Measurements from ENCODE around the gene POLG2. TPM values are rescaled to one million over a fixed set of nuclear protein-coding genes. Genes with fewer than 3 reads are reported as not detected.
"Not testable (repeated sequence)": the region's sequence is repeated elsewhere in the genome, so short reads cannot be mapped to it uniquely, and the experiment has no call there.

POLG2 gene
- total and polyA plus RNA-seq, 4 donors: 5.4 to 17.8 (median 11.4) TPM

DNA sequence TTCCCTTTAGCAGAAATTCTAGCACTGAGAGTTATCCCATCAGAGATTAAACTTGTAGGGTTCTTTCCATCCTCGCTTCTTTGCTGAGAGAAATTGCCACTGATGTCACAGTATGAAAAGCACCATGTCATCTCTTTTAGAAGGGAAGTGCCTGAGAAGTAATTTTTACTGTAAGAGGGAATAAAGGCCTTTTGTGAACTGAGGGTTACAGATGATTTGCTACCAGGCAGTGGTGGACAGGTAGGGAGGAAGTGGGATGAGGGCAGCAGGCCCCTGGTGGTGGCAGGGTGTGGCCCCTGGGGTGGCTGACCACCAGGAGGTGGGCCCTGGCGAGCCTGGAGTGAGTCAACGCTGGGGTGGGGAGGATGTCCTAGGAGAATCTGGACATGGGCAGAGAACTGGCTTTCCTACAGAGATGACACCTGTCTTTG, 54.3 kb downstream of the POLG2 start:
- Histone ChIP-seq H3K36me3 (ENCODE audit: control insufficient read depth in 4 of 4, insufficient read depth in 4 of 4, low read length in 4 of 4) (no peaks in the 10 kb centered on the region), H3K27ac (ENCODE audit: low read depth in 1 of 2, low read length in 1 of 2) (peak overlapping the region in 1 of 2 donors; percentile 90), H3K4me1 (ENCODE audit: control insufficient read depth in 5 of 5, insufficient read depth in 5 of 5, low read length in 5 of 5) (peaks cover 0 to 2% (median 0%) of the 10 kb centered on the region in 5 donors), H3K9me3 (ENCODE audit: control insufficient read depth in 4 of 4, insufficient read depth in 3 of 4, low read length in 3 of 4) (peaks cover 0 to 10% (median 3%) of the 10 kb centered on the region in 4 donors), H3K9ac (ENCODE audit: insufficient read depth in 1 of 2, low read length in 2 of 2) (no peak overlapping the region), H3K27me3 (ENCODE audit: control insufficient read depth in 3 of 3, insufficient read depth in 3 of 3, low read length in 2 of 3) (no peaks in the 10 kb centered on the region), H3K4me3 (no peak overlapping the region)
- TF ChIP-seq, protein P1, sequence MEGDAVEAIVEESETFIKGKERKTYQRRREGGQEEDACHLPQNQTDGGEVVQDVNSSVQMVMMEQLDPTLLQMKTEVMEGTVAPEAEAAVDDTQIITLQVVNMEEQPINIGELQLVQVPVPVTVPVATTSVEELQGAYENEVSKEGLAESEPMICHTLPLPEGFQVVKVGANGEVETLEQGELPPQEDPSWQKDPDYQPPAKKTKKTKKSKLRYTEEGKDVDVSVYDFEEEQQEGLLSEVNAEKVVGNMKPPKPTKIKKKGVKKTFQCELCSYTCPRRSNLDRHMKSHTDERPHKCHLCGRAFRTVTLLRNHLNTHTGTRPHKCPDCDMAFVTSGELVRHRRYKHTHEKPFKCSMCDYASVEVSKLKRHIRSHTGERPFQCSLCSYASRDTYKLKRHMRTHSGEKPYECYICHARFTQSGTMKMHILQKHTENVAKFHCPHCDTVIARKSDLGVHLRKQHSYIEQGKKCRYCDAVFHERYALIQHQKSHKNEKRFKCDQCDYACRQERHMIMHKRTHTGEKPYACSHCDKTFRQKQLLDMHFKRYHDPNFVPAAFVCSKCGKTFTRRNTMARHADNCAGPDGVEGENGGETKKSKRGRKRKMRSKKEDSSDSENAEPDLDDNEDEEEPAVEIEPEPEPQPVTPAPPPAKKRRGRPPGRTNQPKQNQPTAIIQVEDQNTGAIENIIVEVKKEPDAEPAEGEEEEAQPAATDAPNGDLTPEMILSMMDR (IDR thresholded peaks at IDR 0.05; ENCODE audit: control extremely low read depth, extremely low read depth): no peak
- ATAC-seq (ENCODE audit: insufficient read depth, low FRiP score): peak; percentile 53
- WGBS, 2 donors: 34 to 64% methylated on average over 3 of the region's 3 CpGs
- DNase-seq: no peak

DNA sequence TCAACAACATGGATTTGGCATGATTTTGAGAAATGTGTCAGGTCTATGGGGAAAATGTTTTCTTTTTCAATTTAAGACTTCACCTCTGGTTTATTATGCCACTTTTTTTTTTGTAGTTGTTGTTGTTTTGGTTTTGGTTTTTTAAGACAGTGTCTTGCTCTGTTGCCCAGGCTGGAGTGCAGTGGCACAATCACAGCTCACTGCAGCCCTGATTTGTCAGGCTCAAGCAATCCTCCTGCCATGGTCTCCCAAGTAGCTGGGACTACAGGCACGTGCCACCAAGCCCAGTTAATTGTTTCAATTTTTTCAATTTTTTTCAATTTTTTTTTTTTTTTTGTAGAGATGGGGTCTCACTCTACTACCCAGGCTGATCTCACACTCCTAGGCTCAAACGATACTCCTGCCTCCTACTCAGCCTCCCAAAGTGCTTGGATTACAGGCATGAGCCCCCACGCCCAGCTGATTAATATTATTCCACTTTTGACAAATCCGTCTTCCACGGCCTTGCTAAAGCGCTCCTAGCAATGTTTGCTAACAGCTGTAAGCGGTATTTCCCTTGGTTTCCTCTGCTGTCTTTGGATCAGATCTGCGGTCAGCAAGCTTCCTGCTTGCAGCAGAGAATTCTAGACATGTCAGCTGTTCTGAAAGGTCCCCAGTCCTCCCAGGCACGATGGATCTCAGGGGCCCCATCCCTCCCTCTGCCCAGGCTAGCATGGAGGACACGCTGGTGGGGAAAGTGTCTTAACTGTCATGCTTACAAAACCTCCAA, 54.9 kb downstream of the POLG2 start:
- Histone ChIP-seq H3K27ac (ENCODE audit: low read depth in 1 of 2, low read length in 1 of 2) (peak overlapping the region in 1 of 2 donors; percentile 84), H3K36me3 (ENCODE audit: control insufficient read depth in 4 of 4, insufficient read depth in 4 of 4, low read length in 4 of 4) (no peaks in the 10 kb centered on the region), H3K9me3 (ENCODE audit: control insufficient read depth in 4 of 4, insufficient read depth in 3 of 4, low read length in 3 of 4) (peaks cover 0 to 15% (median 5%) of the 10 kb centered on the region in 4 donors), H3K9ac (ENCODE audit: insufficient read depth in 1 of 2, low read length in 2 of 2) (no peak overlapping the region), H3K4me3 (no peak overlapping the region), H3K4me1 (ENCODE audit: control insufficient read depth in 5 of 5, insufficient read depth in 5 of 5, low read length in 5 of 5) (peaks cover 0 to 2% (median 0%) of the 10 kb centered on the region in 5 donors), H3K27me3 (ENCODE audit: control insufficient read depth in 3 of 3, insufficient read depth in 3 of 3, low read length in 2 of 3) (no peaks in the 10 kb centered on the region)
- DNase-seq (peak; percentile 25 to 51 (median 29)), ATAC-seq (ENCODE audit: insufficient read depth, low FRiP score) (peak; percentile 47)
- TF ChIP-seq, protein P1 (IDR thresholded peaks at IDR 0.05; ENCODE audit: control extremely low read depth, extremely low read depth): no peak
- 15 to 33% methylated on average over 10 of the region's 10 CpGs for WGBS, 2 donors

DNA sequence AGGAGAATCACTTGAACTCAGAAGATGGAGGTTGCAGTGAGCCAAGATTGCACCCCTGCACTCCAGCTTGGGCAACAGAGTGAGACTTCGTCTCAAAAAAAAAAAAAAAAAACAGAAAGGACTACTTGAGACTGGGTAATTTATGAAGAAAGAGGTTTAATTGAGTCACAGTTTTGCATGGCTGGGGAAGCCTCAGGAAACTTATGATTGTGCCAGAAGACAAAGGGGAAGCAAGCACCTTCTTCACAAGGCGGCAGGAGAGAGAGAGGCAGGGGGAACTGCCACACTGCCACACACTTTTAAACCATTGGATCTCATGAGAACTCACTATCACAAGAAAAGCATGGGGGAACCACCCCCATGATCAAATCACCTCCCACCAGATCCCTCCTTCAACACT, 56.9 kb downstream of the POLG2 start:
- Histone ChIP-seq H3K27ac (ENCODE audit: low read depth in 1 of 2, low read length in 1 of 2) (no peak overlapping the region), H3K36me3 (ENCODE audit: control insufficient read depth in 4 of 4, insufficient read depth in 4 of 4, low read length in 4 of 4) (no peaks in the 10 kb centered on the region), H3K27me3 (ENCODE audit: control insufficient read depth in 3 of 3, insufficient read depth in 3 of 3, low read length in 2 of 3) (no peaks in the 10 kb centered on the region), H3K9ac (ENCODE audit: insufficient read depth in 1 of 2, low read length in 2 of 2) (no peak overlapping the region), H3K4me1 (ENCODE audit: control insufficient read depth in 5 of 5, insufficient read depth in 5 of 5, low read length in 5 of 5) (peaks cover 0 to 2% (median 0%) of the 10 kb centered on the region in 5 donors), H3K4me3 (no peak overlapping the region), H3K9me3 (ENCODE audit: control insufficient read depth in 4 of 4, insufficient read depth in 3 of 4, low read length in 3 of 4) (peaks cover 0 to 15% (median 5%) of the 10 kb centered on the region in 4 donors)
- ATAC-seq (ENCODE audit: insufficient read depth, low FRiP score) (no peak), DNase-seq (no peak)
- TF ChIP-seq, protein P1 (IDR thresholded peaks at IDR 0.05; ENCODE audit: control extremely low read depth, extremely low read depth): no peak
- 40 to 83% methylated on average over 2 of the region's 2 CpGs for WGBS, 2 donors

DNA sequence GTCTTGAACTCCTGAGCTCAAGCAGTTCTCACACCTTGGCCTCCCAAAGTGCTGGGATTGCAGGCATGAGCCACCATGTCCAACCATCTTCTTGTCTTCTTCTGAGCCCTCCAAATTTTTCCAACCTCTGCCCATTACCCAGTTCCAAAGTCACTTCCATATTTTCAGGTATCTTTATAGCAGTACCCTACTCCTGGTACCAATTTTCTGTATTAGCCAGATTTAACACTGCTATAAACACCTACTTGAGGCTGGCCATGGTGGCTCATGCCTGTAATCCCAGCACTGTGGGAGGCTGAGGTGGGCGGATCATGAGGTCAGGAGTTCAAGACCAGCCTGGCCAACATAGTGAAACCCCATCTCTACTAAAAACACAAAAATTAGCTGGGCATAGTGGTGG, 57.3 kb downstream of the POLG2 start:
- H3K27me3 ChIP-seq (ENCODE audit: control insufficient read depth in 3 of 3, insufficient read depth in 3 of 3, low read length in 2 of 3); H3K27ac ChIP-seq (ENCODE audit: low read depth in 1 of 2, low read length in 1 of 2); ATAC-seq (ENCODE audit: insufficient read depth, low FRiP score); DNase-seq; H3K4me1 ChIP-seq (ENCODE audit: control insufficient read depth in 5 of 5, insufficient read depth in 5 of 5, low read length in 5 of 5); H3K4me3 ChIP-seq; H3K36me3 ChIP-seq (ENCODE audit: control insufficient read depth in 4 of 4, insufficient read depth in 4 of 4, low read length in 4 of 4); H3K9ac ChIP-seq (ENCODE audit: insufficient read depth in 1 of 2, low read length in 2 of 2): not testable (repeated sequence)
- 95 to 97% methylated on average over 1 of the region's 1 CpG for WGBS, 2 donors
- peaks cover 0 to 15% (median 5%) of the 10 kb centered on the region in 4 donors for H3K9me3 ChIP-seq (ENCODE audit: control insufficient read depth in 4 of 4, insufficient read depth in 3 of 4, low read length in 3 of 4)
